ENCODE results near the gene IGSF22. TPM values are rescaled to one million over a fixed set of nuclear protein-coding genes. Genes with fewer than 3 reads are reported as not detected.
"Not testable (repeated sequence)": the region's sequence is repeated elsewhere in the genome, so short reads cannot be mapped to it uniquely, and the experiment has no call there.

IGSF22 gene
- total and polyA plus RNA-seq, 8 donors = 0.18 to 8.3 (median 0.56) TPM; not detected in 4

DNA sequence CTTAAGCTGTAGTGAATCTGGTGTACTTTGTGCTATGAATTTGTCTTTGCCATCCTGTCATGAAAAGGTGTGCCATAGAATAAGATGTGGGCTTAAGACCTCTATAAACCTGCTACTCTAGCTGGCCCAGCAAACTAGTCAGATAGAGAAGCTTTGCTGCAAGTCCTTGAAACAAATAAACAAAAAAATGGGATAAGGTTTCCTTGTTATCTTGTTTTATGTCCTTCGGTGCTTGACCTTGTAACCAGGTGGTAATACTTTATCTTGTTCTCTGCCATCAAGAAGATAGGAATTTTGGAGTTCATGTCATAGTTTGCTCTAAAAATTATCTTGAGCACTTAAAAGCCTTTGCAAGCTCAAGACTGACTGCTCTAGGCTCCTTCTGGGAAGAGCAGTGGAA lies 41.7 kb downstream of the IGSF22 start:
- DNase-seq = no peak
- intact Hi-C loops (cut with DNase I; ENCODE audit: low total_unique reads) = no loop called here
- TF ChIP-seq EP300 (IDR thresholded peaks at IDR 0.05) (no peak), POLR2AphosphoS5 (IDR thresholded peaks at IDR 0.05) (no peak), POLR2A (IDR thresholded peaks at IDR 0.05) (no peak)
- TF ChIP-seq, protein P1, sequence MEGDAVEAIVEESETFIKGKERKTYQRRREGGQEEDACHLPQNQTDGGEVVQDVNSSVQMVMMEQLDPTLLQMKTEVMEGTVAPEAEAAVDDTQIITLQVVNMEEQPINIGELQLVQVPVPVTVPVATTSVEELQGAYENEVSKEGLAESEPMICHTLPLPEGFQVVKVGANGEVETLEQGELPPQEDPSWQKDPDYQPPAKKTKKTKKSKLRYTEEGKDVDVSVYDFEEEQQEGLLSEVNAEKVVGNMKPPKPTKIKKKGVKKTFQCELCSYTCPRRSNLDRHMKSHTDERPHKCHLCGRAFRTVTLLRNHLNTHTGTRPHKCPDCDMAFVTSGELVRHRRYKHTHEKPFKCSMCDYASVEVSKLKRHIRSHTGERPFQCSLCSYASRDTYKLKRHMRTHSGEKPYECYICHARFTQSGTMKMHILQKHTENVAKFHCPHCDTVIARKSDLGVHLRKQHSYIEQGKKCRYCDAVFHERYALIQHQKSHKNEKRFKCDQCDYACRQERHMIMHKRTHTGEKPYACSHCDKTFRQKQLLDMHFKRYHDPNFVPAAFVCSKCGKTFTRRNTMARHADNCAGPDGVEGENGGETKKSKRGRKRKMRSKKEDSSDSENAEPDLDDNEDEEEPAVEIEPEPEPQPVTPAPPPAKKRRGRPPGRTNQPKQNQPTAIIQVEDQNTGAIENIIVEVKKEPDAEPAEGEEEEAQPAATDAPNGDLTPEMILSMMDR (IDR thresholded peaks at IDR 0.05) = no peak
- Histone ChIP-seq H3K27me3 (no peaks in the 10 kb centered on the region), H3K27ac (no peak overlapping the region), H3K36me3 (no peaks in the 10 kb centered on the region), H3K4me1 (no peaks in the 10 kb centered on the region), H3K4me3 (no peak overlapping the region), H3K9me3 (no peaks in the 10 kb centered on the region)
- 50 to 70% (median 63%) methylated on average over 1 of the region's 1 CpG for WGBS, 5 donors

DNA sequence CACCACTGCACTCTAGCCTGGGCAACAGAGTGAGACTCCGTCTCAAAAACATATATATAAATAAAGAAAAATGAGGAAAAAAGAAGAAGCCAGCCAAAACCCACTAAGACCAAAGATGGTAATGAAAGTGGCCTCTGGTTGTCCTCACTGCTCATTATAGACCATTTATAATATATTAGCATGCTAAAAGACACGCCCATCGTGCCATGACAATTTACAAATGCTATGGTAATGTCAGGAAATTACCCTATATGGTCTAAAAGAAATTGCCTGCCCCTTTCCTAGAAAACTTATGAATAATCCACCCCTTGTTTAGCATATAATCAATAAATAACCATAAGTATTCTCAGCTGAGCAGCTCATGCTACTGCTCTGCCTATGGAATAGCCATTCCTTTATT lies 43.5 kb downstream of the IGSF22 start:
- Histone ChIP-seq H3K27ac (no peak overlapping the region), H3K27me3 (no peaks in the 10 kb centered on the region), H3K9me3 (no peaks in the 10 kb centered on the region), H3K36me3 (no peaks in the 10 kb centered on the region), H3K4me3 (no peak overlapping the region), H3K4me1 (no peaks in the 10 kb centered on the region)
- no peak for DNase-seq
- intact Hi-C loops (cut with DNase I; ENCODE audit: low total_unique reads) = no loop called here
- 92 to 96% (median 92%) methylated on average over 3 of the region's 3 CpGs for WGBS, 5 donors
- no peak for TF ChIP-seq EP300 (IDR thresholded peaks at IDR 0.05)
- no peak for TF ChIP-seq POLR2AphosphoS5 (IDR thresholded peaks at IDR 0.05)
- TF ChIP-seq, protein P1 (IDR thresholded peaks at IDR 0.05) = no peak

DNA sequence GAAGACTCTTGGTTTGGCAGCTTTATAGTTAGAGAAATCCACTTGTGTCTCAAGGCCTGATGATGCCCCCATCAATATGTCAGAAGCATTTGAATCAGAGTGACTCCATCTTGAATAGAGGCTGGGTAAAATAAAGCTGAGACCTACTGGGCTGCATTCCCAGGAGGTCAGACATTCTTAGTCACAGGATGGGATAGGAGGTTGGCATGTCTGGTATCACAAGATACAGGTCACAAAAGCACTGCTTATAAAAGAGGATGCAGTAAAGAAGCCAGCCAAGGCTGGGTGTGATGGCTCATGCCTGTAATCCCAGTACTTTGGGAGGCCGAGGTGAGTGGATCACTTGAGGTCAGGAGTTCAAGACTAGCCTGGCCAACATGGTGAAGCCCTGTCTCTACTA lies 44.0 kb downstream of the IGSF22 start:
- H3K27me3 ChIP-seq; H3K27ac ChIP-seq; H3K4me1 ChIP-seq; DNase-seq; H3K4me3 ChIP-seq; intact Hi-C loops (cut with DNase I; ENCODE audit: low total_unique reads); H3K36me3 ChIP-seq; H3K9me3 ChIP-seq: not testable (repeated sequence)
- WGBS, 5 donors = 82 to 100% (median 87%) methylated on average over 1 of the region's 1 CpG

DNA sequence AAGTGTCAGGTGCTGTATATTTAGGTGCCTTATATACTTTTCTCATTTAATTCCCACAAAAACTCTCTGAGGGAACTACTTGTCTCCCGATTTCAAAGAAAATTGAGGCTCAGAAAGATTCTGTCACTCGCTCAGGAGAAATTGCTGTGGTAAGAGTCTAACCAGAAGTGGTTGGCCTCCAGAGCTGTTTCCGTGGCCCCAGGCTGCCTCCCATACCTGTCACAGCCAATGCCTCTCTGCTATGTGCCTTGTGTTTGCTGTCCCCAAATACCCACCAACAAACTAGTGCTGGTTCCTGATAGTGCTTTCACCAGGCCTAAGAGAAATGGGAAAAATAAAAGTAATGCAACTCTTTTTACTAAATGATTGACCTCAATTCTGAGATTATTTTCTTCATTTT lies 48.4 kb downstream of the IGSF22 start:
- no peak for DNase-seq
- no peak for TF ChIP-seq EP300 (IDR thresholded peaks at IDR 0.05)
- TF ChIP-seq, protein P1 (IDR thresholded peaks at IDR 0.05) = no peak
- no peak for TF ChIP-seq POLR2A (IDR thresholded peaks at IDR 0.05)
- TF ChIP-seq POLR2AphosphoS5 (IDR thresholded peaks at IDR 0.05) = no peak
- no peak overlapping the region for H3K27ac ChIP-seq
- H3K9me3 ChIP-seq = no peaks in the 10 kb centered on the region
- intact Hi-C loops (cut with DNase I; ENCODE audit: low total_unique reads) = no loop called here
- H3K27me3 ChIP-seq = no peaks in the 10 kb centered on the region
- 82 to 94% (median 89%) methylated on average over 3 of the region's 3 CpGs for WGBS, 5 donors
- no peak overlapping the region for H3K4me3 ChIP-seq
- H3K4me1 ChIP-seq = no peaks in the 10 kb centered on the region
- no peaks in the 10 kb centered on the region for H3K36me3 ChIP-seq

DNA sequence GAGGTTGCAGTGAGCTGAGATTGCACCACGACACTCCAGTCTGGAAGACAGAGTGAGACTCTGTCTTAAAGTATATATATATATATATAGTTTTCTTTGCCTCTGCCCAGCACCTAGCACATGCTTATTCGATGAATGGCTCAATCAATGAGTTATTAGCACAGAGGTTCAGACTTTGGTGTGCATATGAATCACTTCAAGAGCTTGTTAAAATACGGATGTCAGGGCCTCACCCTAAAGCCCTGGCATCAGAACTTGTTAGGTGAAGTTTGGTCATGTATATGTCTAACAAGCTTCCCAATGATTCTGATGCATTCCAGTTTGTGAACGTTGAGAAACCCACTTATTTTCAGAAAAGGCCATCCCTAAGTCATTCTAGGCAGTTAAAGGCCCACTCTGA lies 49.2 kb downstream of the IGSF22 start:
- 68 to 88% (median 74%) methylated on average over 4 of the region's 4 CpGs for whole genome bisulfite sequencing, 5 donors
- Histone ChIP-seq H3K9me3 (no peaks in the 10 kb centered on the region), H3K4me1 (no peaks in the 10 kb centered on the region), H3K27ac (no peak overlapping the region), H3K4me3 (no peak overlapping the region), H3K36me3 (no peaks in the 10 kb centered on the region), H3K27me3 (no peaks in the 10 kb centered on the region)
- no peak for DNase-seq
- intact Hi-C loops (cut with DNase I; ENCODE audit: low total_unique reads) = no loop called here
- TF ChIP-seq EP300 (IDR thresholded peaks at IDR 0.05) = no peak
- TF ChIP-seq, protein P1 (IDR thresholded peaks at IDR 0.05) = no peak
- no peak for TF ChIP-seq POLR2A (IDR thresholded peaks at IDR 0.05)
- TF ChIP-seq POLR2AphosphoS5 (IDR thresholded peaks at IDR 0.05) = no peak

DNA sequence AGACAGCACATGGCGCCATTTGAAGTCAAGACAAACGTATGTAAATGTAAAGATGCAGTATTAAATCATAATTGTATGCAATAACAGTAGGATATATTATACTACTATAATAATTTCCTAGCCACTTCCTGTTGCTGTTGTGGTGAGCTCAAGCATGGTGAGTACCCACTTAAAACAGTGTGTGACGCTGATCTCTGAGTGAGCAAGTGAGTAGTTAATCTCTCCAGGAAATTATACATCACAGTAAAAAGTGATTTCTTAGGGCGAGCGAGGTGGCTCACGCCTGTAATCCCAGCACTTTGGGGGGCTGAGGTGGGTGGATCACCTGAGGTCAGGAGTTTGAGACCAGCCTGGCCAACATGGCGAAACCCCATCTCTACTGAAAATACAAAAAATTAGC lies 53.8 kb downstream of the IGSF22 start:
- peak in 1 of 2 donors; percentile 33 for DNase-seq
- not testable (repeated sequence) for H3K4me3 ChIP-seq

More for the DNA sequence above, 53.8 kb downstream of the IGSF22 start:
- intact Hi-C loops (cut with DNase I; ENCODE audit: low total_unique reads); H3K4me1 ChIP-seq; H3K27ac ChIP-seq; H3K36me3 ChIP-seq; H3K9me3 ChIP-seq; H3K27me3 ChIP-seq: not testable (repeated sequence)
- WGBS, 5 donors = 73 to 86% (median 82%) methylated on average over 7 of the region's 7 CpGs

Data from stomach (tissue), 9 donors.